Left ventricle myocardium inferior (tissue), 1 donor: ENCODE measurements around the gene COL24A1. TPM values are rescaled to one million over a fixed set of nuclear protein-coding genes. Genes with fewer than 3 reads are reported as not detected.

ENCODE experiments used
- DNase-seq: peaks from one replicate; pipeline ENCODE4 v3.0.0-alpha.2; 2020
- H3K27ac ChIP-seq: fragments of 200-600 bp; replicated peaks from 2 replicates; pipeline ENCODE4 v1.8.0; 2021
- H3K27me3 ChIP-seq: fragments of 200-600 bp; 2 replicates; pipeline ENCODE4 v1.8.0; 2021; ENCODE audit warnings: low read depth
- H3K36me3 ChIP-seq: fragments of 200-600 bp; 2 replicates; pipeline ENCODE4 v1.8.0; 2021
- H3K4me1 ChIP-seq: fragments of 200-600 bp; 2 replicates; pipeline ENCODE4 v1.8.0; 2021
- H3K4me3 ChIP-seq: fragments of 200-600 bp; 2 replicates; pipeline ENCODE4 v1.8.0; 2021; ENCODE audit warnings: mild to moderate bottlenecking, moderate library complexity
- H3K9me3 ChIP-seq: fragments of 200-600 bp; replicated peaks from 2 replicates; pipeline ENCODE4 v1.8.0; 2021
- CTCF ChIP-seq: fragments of 200-600 bp; IDR thresholded peaks from 2 replicates; pipeline ENCODE4 v1.8.0; 2021; ENCODE audit warnings: antibody characterized with exemption, mild to moderate bottlenecking, borderline replicate concordance
- intact Hi-C: fragments of 100-400 bp; cut with micrococcal nuclease; formaldehyde crosslinking; loops from one replicate; pipeline ENCODE4 v1.11.0; 2022
- long read RNA-seq: library from polyadenylated mRNA; unstranded; transcript quantifications from one replicate; pipeline ENCODE4 v2.0.0, GENCODE V29; 2021
- total RNA-seq: library from RNA; stranded (reverse); fragmentation: NEBNext Ultra II Directional; extraction: Animal tissue kit (Norgen Biotek cat#: 25700); gene quantifications from one replicate; pipeline ENCODE4 v1.2.1, GENCODE V29; 2021
- donor health status: DM: no; HTN: yes; CAD: no; lungs with severe emphysema.

The COL24A1 gene
- total RNA-seq, result 0.74 TPM
- long read RNA-seq, result 0 reads

- DNase-seq, result peak; percentile 44
- Histone ChIP-seq H3K27me3 (peaks cover 55% of the 10 kb centered on the region), H3K4me1 (peaks cover 25% of the 10 kb centered on the region), H3K4me3 (peak within 1 kb of the TSS; percentile 61), H3K9me3 (no peaks in the 10 kb centered on the region), H3K36me3 (no peaks in the 10 kb centered on the region), H3K27ac (peak within 1 kb of the TSS; percentile 60)
- no peak for TF ChIP-seq CTCF
- intact Hi-C loops, result no loop called here
These were observed at the start of gene COL24A1 for GRCh38 chr1:86156566-86157455. Gene COL24A1, minus strand, starts transcription at chr1:86156772. Its CDS starts 376 bp downstream, at chr1:86156396.

GRCh38 chr1:86205741-86206140, 49.2 kb upstream of the COL24A1 start:
- DNase-seq, result no peak
- intact Hi-C loops, result no loop called here
- TF ChIP-seq CTCF, result no peak
- Histone ChIP-seq H3K36me3 (no peaks in the 10 kb centered on the region), H3K27me3 (no peaks in the 10 kb centered on the region), H3K9me3 (peaks cover 6% of the 10 kb centered on the region), H3K4me3 (no peak overlapping the region), H3K4me1 (no peaks in the 10 kb centered on the region), H3K27ac (no peak overlapping the region)

- no peaks in the 10 kb centered on the region for H3K36me3 ChIP-seq
- no peaks in the 10 kb centered on the region for H3K4me1 ChIP-seq
- no peak overlapping the region for H3K4me3 ChIP-seq
- no peaks in the 10 kb centered on the region for H3K27me3 ChIP-seq
- no peak for DNase-seq
- no peak overlapping the region for H3K27ac ChIP-seq
- no peak for TF ChIP-seq CTCF
- intact Hi-C loops, result no loop called here
- peaks cover 6% of the 10 kb centered on the region for H3K9me3 ChIP-seq
These were observed 46.2 kb upstream of the COL24A1 start for GRCh38 chr1:86202552-86203340.

- no peak for TF ChIP-seq CTCF
- Histone ChIP-seq H3K4me1 (no peaks in the 10 kb centered on the region), H3K27ac (no peak overlapping the region)
These were observed 44.7 kb upstream of the COL24A1 start for GRCh38 chr1:86201311-86201710.

GRCh38 chr1:86200901-86201300, 44.3 kb upstream of the COL24A1 start:
- no peak for DNase-seq
- no peaks in the 10 kb centered on the region for H3K4me1 ChIP-seq
- no peak overlapping the region for H3K27ac ChIP-seq
- no peaks in the 10 kb centered on the region for H3K27me3 ChIP-seq
- TF ChIP-seq CTCF, result no peak
- H3K4me3 ChIP-seq, result no peak overlapping the region
- no peaks in the 10 kb centered on the region for H3K9me3 ChIP-seq
- intact Hi-C loops, result no loop called here
- no peaks in the 10 kb centered on the region for H3K36me3 ChIP-seq

More at GRCh38 chr1:86201311-86201710, 44.7 kb upstream of the COL24A1 start:
- Histone ChIP-seq H3K4me3 (no peak overlapping the region), H3K27me3 (no peaks in the 10 kb centered on the region), H3K9me3 (no peaks in the 10 kb centered on the region), H3K36me3 (no peaks in the 10 kb centered on the region)
- no peak for DNase-seq
- intact Hi-C loops, result no loop called here
